ENCODE data around the gene PRDM16.

DNA sequence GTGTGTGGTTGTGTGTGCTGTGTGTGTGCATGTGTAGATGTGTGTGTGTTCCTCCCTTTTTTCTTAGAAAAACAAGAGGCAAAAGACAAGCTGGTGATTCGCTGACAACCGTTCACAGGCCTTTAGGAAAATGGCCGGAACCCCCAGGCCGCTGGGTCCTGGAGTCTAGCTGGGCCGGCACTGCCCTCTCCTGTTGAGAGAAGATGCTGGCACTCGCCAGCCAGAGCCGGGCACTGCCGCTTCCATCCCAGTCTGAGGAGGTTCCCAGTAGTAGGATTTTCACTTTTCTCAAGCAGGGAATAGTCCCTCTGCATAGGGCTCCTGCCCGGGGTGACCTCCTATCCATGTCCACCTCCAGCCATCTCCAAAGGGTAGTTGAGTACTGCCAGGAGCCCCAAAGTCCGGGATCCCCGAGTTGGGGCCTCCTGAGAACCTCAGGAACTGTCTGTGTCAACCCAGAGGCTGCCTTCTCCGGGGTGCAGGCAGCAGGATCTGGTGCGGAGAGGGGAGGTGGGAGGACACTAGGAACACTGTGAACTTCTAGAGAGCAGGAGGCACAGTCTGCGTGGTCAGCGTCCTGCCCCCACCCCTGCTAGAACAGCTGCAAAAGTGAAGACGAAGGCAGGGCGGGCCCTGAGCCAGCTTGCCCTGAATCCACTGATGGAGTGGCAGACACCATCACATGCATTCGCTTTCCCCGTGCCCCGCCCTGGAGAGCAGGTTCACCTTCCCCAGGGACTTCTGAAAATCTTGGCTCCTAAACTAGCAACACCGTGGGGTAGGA, 341.3 kb downstream of the PRDM16 start:
- TF ChIP-seq EP300 (IDR thresholded peaks at IDR 0.05) (no peak), POLR2A (IDR thresholded peaks at IDR 0.05; ENCODE audit: low read length) (no peak), SMC3 (IDR thresholded peaks at IDR 0.05) (peak; percentile 64), ESRRA (IDR thresholded peaks at IDR 0.05; ENCODE audit: borderline replicate concordance, low read length) (no peak), CEBPB (IDR thresholded peaks at IDR 0.05) (no peak), ZC3H11A (IDR thresholded peaks at IDR 0.05) (no peak), JUNB (IDR thresholded peaks at IDR 0.05) (no peak)
- TF ChIP-seq, protein P1, sequence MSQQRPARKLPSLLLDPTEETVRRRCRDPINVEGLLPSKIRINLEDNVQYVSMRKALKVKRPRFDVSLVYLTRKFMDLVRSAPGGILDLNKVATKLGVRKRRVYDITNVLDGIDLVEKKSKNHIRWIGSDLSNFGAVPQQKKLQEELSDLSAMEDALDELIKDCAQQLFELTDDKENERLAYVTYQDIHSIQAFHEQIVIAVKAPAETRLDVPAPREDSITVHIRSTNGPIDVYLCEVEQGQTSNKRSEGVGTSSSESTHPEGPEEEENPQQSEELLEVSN (IDR thresholded peaks at IDR 0.05; ENCODE audit: borderline replicate concordance, low read depth), result no peak
- TF ChIP-seq, protein P2, sequence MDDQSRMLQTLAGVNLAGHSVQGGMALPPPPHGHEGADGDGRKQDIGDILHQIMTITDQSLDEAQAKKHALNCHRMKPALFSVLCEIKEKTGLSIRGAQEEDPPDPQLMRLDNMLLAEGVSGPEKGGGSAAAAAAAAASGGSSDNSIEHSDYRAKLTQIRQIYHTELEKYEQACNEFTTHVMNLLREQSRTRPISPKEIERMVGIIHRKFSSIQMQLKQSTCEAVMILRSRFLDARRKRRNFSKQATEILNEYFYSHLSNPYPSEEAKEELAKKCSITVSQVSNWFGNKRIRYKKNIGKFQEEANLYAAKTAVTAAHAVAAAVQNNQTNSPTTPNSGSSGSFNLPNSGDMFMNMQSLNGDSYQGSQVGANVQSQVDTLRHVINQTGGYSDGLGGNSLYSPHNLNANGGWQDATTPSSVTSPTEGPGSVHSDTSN (IDR thresholded peaks at IDR 0.05), result no peak
- TF ChIP-seq, protein P3, sequence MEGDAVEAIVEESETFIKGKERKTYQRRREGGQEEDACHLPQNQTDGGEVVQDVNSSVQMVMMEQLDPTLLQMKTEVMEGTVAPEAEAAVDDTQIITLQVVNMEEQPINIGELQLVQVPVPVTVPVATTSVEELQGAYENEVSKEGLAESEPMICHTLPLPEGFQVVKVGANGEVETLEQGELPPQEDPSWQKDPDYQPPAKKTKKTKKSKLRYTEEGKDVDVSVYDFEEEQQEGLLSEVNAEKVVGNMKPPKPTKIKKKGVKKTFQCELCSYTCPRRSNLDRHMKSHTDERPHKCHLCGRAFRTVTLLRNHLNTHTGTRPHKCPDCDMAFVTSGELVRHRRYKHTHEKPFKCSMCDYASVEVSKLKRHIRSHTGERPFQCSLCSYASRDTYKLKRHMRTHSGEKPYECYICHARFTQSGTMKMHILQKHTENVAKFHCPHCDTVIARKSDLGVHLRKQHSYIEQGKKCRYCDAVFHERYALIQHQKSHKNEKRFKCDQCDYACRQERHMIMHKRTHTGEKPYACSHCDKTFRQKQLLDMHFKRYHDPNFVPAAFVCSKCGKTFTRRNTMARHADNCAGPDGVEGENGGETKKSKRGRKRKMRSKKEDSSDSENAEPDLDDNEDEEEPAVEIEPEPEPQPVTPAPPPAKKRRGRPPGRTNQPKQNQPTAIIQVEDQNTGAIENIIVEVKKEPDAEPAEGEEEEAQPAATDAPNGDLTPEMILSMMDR (IDR thresholded peaks at IDR 0.05), result peak; percentile 47; the same call in 2 of the 3 replicates
- TF ChIP-seq, protein P4, sequence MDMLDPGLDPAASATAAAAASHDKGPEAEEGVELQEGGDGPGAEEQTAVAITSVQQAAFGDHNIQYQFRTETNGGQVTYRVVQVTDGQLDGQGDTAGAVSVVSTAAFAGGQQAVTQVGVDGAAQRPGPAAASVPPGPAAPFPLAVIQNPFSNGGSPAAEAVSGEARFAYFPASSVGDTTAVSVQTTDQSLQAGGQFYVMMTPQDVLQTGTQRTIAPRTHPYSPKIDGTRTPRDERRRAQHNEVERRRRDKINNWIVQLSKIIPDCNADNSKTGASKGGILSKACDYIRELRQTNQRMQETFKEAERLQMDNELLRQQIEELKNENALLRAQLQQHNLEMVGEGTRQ (IDR thresholded peaks at IDR 0.05), result no peak
- TF ChIP-seq, protein P5, sequence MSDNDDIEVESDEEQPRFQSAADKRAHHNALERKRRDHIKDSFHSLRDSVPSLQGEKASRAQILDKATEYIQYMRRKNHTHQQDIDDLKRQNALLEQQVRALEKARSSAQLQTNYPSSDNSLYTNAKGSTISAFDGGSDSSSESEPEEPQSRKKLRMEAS (IDR thresholded peaks at IDR 0.05), result no peak
- TF ChIP-seq, protein P6, sequence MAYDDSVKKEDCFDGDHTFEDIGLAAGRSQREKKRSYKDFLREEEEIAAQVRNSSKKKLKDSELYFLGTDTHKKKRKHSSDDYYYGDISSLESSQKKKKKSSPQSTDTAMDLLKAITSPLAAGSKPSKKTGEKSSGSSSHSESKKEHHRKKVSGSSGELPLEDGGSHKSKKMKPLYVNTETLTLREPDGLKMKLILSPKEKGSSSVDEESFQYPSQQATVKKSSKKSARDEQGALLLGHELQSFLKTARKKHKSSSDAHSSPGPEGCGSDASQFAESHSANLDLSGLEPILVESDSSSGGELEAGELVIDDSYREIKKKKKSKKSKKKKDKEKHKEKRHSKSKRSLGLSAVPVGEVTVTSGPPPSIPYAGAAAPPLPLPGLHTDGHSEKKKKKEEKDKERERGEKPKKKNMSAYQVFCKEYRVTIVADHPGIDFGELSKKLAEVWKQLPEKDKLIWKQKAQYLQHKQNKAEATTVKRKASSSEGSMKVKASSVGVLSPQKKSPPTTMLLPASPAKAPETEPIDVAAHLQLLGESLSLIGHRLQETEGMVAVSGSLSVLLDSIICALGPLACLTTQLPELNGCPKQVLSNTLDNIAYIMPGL (CRISPR knock-in tag; IDR thresholded peaks at IDR 0.05; ENCODE audit: borderline replicate concordance), result no peak
- TF ChIP-seq, protein P7, sequence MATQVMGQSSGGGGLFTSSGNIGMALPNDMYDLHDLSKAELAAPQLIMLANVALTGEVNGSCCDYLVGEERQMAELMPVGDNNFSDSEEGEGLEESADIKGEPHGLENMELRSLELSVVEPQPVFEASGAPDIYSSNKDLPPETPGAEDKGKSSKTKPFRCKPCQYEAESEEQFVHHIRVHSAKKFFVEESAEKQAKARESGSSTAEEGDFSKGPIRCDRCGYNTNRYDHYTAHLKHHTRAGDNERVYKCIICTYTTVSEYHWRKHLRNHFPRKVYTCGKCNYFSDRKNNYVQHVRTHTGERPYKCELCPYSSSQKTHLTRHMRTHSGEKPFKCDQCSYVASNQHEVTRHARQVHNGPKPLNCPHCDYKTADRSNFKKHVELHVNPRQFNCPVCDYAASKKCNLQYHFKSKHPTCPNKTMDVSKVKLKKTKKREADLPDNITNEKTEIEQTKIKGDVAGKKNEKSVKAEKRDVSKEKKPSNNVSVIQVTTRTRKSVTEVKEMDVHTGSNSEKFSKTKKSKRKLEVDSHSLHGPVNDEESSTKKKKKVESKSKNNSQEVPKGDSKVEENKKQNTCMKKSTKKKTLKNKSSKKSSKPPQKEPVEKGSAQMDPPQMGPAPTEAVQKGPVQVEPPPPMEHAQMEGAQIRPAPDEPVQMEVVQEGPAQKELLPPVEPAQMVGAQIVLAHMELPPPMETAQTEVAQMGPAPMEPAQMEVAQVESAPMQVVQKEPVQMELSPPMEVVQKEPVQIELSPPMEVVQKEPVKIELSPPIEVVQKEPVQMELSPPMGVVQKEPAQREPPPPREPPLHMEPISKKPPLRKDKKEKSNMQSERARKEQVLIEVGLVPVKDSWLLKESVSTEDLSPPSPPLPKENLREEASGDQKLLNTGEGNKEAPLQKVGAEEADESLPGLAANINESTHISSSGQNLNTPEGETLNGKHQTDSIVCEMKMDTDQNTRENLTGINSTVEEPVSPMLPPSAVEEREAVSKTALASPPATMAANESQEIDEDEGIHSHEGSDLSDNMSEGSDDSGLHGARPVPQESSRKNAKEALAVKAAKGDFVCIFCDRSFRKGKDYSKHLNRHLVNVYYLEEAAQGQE (IDR thresholded peaks at IDR 0.05), result no peak

All from A549 (cell line).